ENCODE measurements around the gene DOCK3.

GRCh38 chr3:51275111-51275805 lies 600.5 kb downstream of the DOCK3 start:
- no peak for TF ChIP-seq CTCF (IDR thresholded peaks at IDR 0.05)
- no peak for TF ChIP-seq POLR2AphosphoS5 (IDR thresholded peaks at IDR 0.05; ENCODE audit: insufficient read depth in 1 of 2, low read depth in 1 of 2)
- TF ChIP-seq POLR2A (IDR thresholded peaks at IDR 0.05) = no peak

All from vagina (tissue), 2 donors.